GM23338 (cell line): Measurements from ENCODE around the gene GNG4.

Experiments used
- ETS1 ChIP-seq: IDR thresholded peaks from 2 replicates; pipeline ENCODE4 v1.6.1; 2016; ENCODE audit warnings: antibody characterized with exemption
- EZH2 ChIP-seq: fragments of 200-600 bp; sonication (generic); IDR thresholded peaks from one replicate; pipeline ENCODE4 v1.8.0; 2017; ENCODE audit warnings: antibody characterized with exemption, mild to moderate bottlenecking, low read depth; ENCODE audit not compliant: unreplicated experiment
- EZH2phosphoT487 ChIP-seq: fragments of 200-600 bp; sonication (generic); IDR thresholded peaks from one replicate; pipeline ENCODE4 v1.8.1; 2018; ENCODE audit warnings: antibody characterized with exemption; ENCODE audit not compliant: unreplicated experiment
- JUNB ChIP-seq: IDR thresholded peaks from one replicate; pipeline ENCODE4 v1.6.1; 2016; ENCODE audit warnings: antibody characterized with exemption; ENCODE audit not compliant: unreplicated experiment
- POLR2AphosphoS5 ChIP-seq: IDR thresholded peaks from 2 replicates; pipeline ENCODE4 v1.6.1; 2016; ENCODE audit warnings: antibody characterized with exemption, low read depth
- REST ChIP-seq: IDR thresholded peaks from one replicate; pipeline ENCODE4 v1.6.1; 2018; ENCODE audit warnings: antibody characterized with exemption; ENCODE audit not compliant: unreplicated experiment
- STAT1 ChIP-seq: IDR thresholded peaks from one replicate; pipeline ENCODE4 v1.6.1; 2016; ENCODE audit warnings: antibody characterized with exemption; ENCODE audit not compliant: unreplicated experiment
- ZNF114 ChIP-seq: fragments of 250-450 bp; sonication (Bioruptor Pico); IDR thresholded peaks from 2 replicates; pipeline ENCODE4 v1.5.0; 2020; ENCODE audit warnings: mild to moderate bottlenecking, moderate library complexity
- TF ChIP-seq, protein P1 (sequence below), 2 experiments: fragments of 200-600 bp in 1 of 2; sonication (generic) in 1 of 2; conservative IDR thresholded peaks; 2 replicates each; pipeline versions ENCODE4 v1.5.1 to v1.6.1; 2016 to 2017; ENCODE audit warnings: antibody characterized with exemption in 2 of 2, low read depth in 2 of 2, mild to moderate bottlenecking in 2 of 2, moderate library complexity in 1 of 2

DNA sequence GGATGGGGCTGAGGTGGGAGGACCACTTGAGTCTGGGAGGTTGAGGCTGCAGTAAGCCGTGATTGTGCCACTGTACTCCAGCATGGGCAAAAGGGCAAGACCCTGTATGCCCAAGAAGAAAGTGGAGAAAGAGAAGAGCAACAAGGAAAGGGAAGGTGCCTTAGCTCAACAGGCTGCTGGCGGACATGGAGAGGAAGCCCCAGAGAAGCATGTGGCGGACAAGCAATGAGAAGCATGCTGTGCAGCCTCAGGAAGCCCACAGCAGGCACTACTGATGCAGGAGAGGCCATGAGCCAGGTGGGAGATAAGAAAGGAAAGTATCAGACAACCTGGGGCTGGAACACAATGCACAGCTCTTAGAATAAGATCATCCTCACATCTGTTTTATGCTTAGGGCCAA lies 32.6 kb upstream of the GNG4 start:
- TF ChIP-seq, protein P1, sequence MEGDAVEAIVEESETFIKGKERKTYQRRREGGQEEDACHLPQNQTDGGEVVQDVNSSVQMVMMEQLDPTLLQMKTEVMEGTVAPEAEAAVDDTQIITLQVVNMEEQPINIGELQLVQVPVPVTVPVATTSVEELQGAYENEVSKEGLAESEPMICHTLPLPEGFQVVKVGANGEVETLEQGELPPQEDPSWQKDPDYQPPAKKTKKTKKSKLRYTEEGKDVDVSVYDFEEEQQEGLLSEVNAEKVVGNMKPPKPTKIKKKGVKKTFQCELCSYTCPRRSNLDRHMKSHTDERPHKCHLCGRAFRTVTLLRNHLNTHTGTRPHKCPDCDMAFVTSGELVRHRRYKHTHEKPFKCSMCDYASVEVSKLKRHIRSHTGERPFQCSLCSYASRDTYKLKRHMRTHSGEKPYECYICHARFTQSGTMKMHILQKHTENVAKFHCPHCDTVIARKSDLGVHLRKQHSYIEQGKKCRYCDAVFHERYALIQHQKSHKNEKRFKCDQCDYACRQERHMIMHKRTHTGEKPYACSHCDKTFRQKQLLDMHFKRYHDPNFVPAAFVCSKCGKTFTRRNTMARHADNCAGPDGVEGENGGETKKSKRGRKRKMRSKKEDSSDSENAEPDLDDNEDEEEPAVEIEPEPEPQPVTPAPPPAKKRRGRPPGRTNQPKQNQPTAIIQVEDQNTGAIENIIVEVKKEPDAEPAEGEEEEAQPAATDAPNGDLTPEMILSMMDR (conservative IDR thresholded peaks at IDR 0.05; ENCODE audit: low read depth in 2 of 2), result no peak
- TF ChIP-seq POLR2AphosphoS5 (no peak), ZNF114 (CRISPR knock-in tag) (no peak), REST (no peak), JUNB (no peak), EZH2phosphoT487 (no peak), EZH2 (no peak), ETS1 (no peak), STAT1 (no peak)
